Large intestine (tissue), 3 donors: ENCODE results near the gene SLC2A2. TPM values are rescaled to one million over a fixed set of nuclear protein-coding genes. Genes with fewer than 3 reads are reported as not detected.

Experiments
- DNase-seq, 2 donors: peaks; one replicate each; pipeline versions ENCODE4 v3.0.0 to v3.0.0-alpha.2; 2013
- H3K27ac ChIP-seq: one replicate; pipeline ENCODE4 v1.5.1; 2013; ENCODE audit warnings: low read length
- H3K27me3 ChIP-seq: 2 replicates; pipeline ENCODE4 v1.6.1; 2013; ENCODE audit warnings: low read length; ENCODE audit not compliant: control insufficient read depth, insufficient read depth
- H3K36me3 ChIP-seq: 2 replicates; pipeline ENCODE4 v1.6.1; 2013; ENCODE audit warnings: low read length; ENCODE audit not compliant: control insufficient read depth, insufficient read depth
- H3K4me1 ChIP-seq: one replicate; pipeline ENCODE4 v1.6.1; 2013; ENCODE audit warnings: low read length; ENCODE audit not compliant: control insufficient read depth, insufficient read depth
- H3K4me3 ChIP-seq: one replicate; pipeline ENCODE4 v1.5.1; 2013; ENCODE audit warnings: low read length
- H3K9me3 ChIP-seq: one replicate; pipeline ENCODE4 v1.6.1; 2013; ENCODE audit warnings: mild to moderate bottlenecking, low read depth, low read length, moderate library complexity; ENCODE audit not compliant: control insufficient read depth
- WGBS: methylation state at CpG from one replicate; pipeline ENCODE4 v1.1.5; 2013; ENCODE audit warnings: low lambda C conversion rate; ENCODE audit not compliant: insufficient coverage; 5-methylcytosine and 5-hydroxymethylcytosine counted together
- polyA plus RNA-seq: library from polyadenylated mRNA; unstranded; fragments of 120-200 nt; gene quantifications from one replicate; pipeline ENCODE4 v1.2.1, GENCODE V29; 2013

The SLC2A2 gene
- polyA plus RNA-seq, 1 donor: 202 TPM

- peaks cover 5% of the 10 kb centered on the region for H3K4me1 ChIP-seq
- no peak overlapping the region for H3K4me3 ChIP-seq
- WGBS: no CpG with 5 or more reads among the region's 1 CpG
- H3K9me3 ChIP-seq: no peaks in the 10 kb centered on the region
- no peak overlapping the region for H3K27ac ChIP-seq
- H3K36me3 ChIP-seq: no peaks in the 10 kb centered on the region
- DNase-seq: no peak
- H3K27me3 ChIP-seq: no peaks in the 10 kb centered on the region
These were observed 31.5 kb upstream of the SLC2A2 start for GRCh38 chr3:171058058-171058457.

GRCh38 chr3:171057072-171057471 is 30.6 kb upstream of the SLC2A2 start:
- WGBS: no CpG with 5 or more reads among the region's 1 CpG
- H3K27ac ChIP-seq: no peak overlapping the region

GRCh38 chr3:171056528-171056927 is 30.0 kb upstream of the SLC2A2 start:
- no peaks in the 10 kb centered on the region for H3K27me3 ChIP-seq
- H3K9me3 ChIP-seq: no peaks in the 10 kb centered on the region
- peaks cover 11% of the 10 kb centered on the region for H3K4me1 ChIP-seq
- no peak overlapping the region for H3K4me3 ChIP-seq
- 100% methylated on average over 3 of the region's 5 CpGs for WGBS
- no peak for DNase-seq
- H3K27ac ChIP-seq: no peak overlapping the region
- no peaks in the 10 kb centered on the region for H3K36me3 ChIP-seq

More at GRCh38 chr3:171057072-171057471, 30.6 kb upstream of the SLC2A2 start:
- Histone ChIP-seq H3K36me3 (no peaks in the 10 kb centered on the region), H3K27me3 (no peaks in the 10 kb centered on the region), H3K4me3 (no peak overlapping the region), H3K9me3 (no peaks in the 10 kb centered on the region), H3K4me1 (peaks cover 11% of the 10 kb centered on the region)
- no peak for DNase-seq

GRCh38 chr3:171055336-171056178 is 29.0 kb upstream of the SLC2A2 start:
- Histone ChIP-seq H3K27me3 (no peaks in the 10 kb centered on the region), H3K36me3 (no peaks in the 10 kb centered on the region), H3K9me3 (no peaks in the 10 kb centered on the region), H3K27ac (no peak overlapping the region), H3K4me1 (peaks cover 11% of the 10 kb centered on the region), H3K4me3 (no peak overlapping the region)
- DNase-seq: no peak
- WGBS: 71% methylated on average over 1 of the region's 4 CpGs

- no peak for DNase-seq
- Histone ChIP-seq H3K27me3 (no peaks in the 10 kb centered on the region), H3K36me3 (no peaks in the 10 kb centered on the region), H3K27ac (no peak overlapping the region), H3K9me3 (no peaks in the 10 kb centered on the region), H3K4me1 (peaks cover 11% of the 10 kb centered on the region), H3K4me3 (no peak overlapping the region)
These were observed 28.4 kb upstream of the SLC2A2 start for GRCh38 chr3:171054921-171055320.

GRCh38 chr3:171054231-171054630 is 27.7 kb upstream of the SLC2A2 start:
- no peak for DNase-seq
- H3K27me3 ChIP-seq: no peaks in the 10 kb centered on the region
- peaks cover 11% of the 10 kb centered on the region for H3K4me1 ChIP-seq
- no peaks in the 10 kb centered on the region for H3K9me3 ChIP-seq
- H3K36me3 ChIP-seq: no peaks in the 10 kb centered on the region
- no peak overlapping the region for H3K4me3 ChIP-seq
- no peak overlapping the region for H3K27ac ChIP-seq
- WGBS: no CpG with 5 or more reads among the region's 1 CpG

- peaks cover 14% of the 10 kb centered on the region for H3K4me1 ChIP-seq
- H3K4me3 ChIP-seq: no peak overlapping the region
- no peaks in the 10 kb centered on the region for H3K9me3 ChIP-seq
- DNase-seq: peak; percentile 46 to 53
- no peaks in the 10 kb centered on the region for H3K27me3 ChIP-seq
- 14% methylated on average over 1 of the region's 6 CpGs for WGBS
- no peaks in the 10 kb centered on the region for H3K36me3 ChIP-seq
- peak overlapping the region; percentile 3 for H3K27ac ChIP-seq
These were observed 23.4 kb upstream of the SLC2A2 start for GRCh38 chr3:171049861-171050444.

- H3K4me3 ChIP-seq: no peak overlapping the region
- H3K27me3 ChIP-seq: no peaks in the 10 kb centered on the region
- no peaks in the 10 kb centered on the region for H3K36me3 ChIP-seq
- whole genome bisulfite sequencing: 83% methylated on average over 1 of the region's 4 CpGs
- no peak overlapping the region for H3K27ac ChIP-seq
- H3K9me3 ChIP-seq: no peaks in the 10 kb centered on the region
- no peak for DNase-seq
- peaks cover 16% of the 10 kb centered on the region for H3K4me1 ChIP-seq
These were observed 20.2 kb upstream of the SLC2A2 start for GRCh38 chr3:171046760-171047159.

- peak; percentile 36 to 75 for DNase-seq
- Histone ChIP-seq H3K36me3 (no peaks in the 10 kb centered on the region), H3K27me3 (no peaks in the 10 kb centered on the region), H3K9me3 (no peaks in the 10 kb centered on the region), H3K4me1 (peaks cover 16% of the 10 kb centered on the region), H3K4me3 (no peak overlapping the region), H3K27ac (peak overlapping the region; percentile 82)
- 58% methylated on average over 2 of the region's 14 CpGs for WGBS
These were observed 18.6 kb upstream of the SLC2A2 start for GRCh38 chr3:171044835-171045793.

GRCh38 chr3:171044384-171044783 is 17.9 kb upstream of the SLC2A2 start:
- no CpG with 5 or more reads among the region's 1 CpG for WGBS
- peaks cover 16% of the 10 kb centered on the region for H3K4me1 ChIP-seq
- no peak overlapping the region for H3K27ac ChIP-seq
- H3K36me3 ChIP-seq: no peaks in the 10 kb centered on the region
- no peaks in the 10 kb centered on the region for H3K9me3 ChIP-seq
- H3K27me3 ChIP-seq: no peaks in the 10 kb centered on the region
- no peak overlapping the region for H3K4me3 ChIP-seq
- no peak for DNase-seq
